ENCODE measurements around the gene SERPINB6.
"Not testable (repeated sequence)": the region's sequence is repeated elsewhere in the genome, so short reads cannot be mapped to it uniquely, and the experiment has no call there.

SERPINB6 gene

DNA sequence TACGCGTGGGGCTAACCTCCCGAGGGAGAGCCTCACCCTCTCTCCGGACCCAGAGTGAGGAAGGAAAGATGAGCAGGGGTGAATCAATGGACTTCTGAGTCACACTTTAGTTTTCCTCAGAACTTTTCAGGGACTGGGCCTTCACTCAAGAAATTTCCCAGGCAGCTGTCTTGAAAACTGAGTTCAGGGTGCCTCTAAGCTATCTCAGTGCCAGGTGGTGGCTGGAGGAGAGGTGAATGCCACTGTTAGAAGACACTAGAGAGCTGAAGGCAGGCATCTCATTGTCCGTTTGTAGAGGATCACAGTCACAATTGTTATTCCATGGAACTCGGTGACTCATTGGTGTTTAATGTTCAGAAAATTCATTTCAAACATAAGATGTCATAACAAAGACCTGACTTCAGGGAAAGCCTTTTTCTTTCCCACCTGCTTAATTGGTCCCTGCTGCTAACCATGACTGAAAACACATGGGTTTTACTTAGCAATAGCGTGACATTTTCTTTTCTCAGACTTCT is 5.3 kb upstream of the SERPINB6 start:
- no peak for DNase-seq (ENCODE audit: insufficient read length, low spot score)
- FAIRE-seq, result no peak
- TF ChIP-seq, protein P1, sequence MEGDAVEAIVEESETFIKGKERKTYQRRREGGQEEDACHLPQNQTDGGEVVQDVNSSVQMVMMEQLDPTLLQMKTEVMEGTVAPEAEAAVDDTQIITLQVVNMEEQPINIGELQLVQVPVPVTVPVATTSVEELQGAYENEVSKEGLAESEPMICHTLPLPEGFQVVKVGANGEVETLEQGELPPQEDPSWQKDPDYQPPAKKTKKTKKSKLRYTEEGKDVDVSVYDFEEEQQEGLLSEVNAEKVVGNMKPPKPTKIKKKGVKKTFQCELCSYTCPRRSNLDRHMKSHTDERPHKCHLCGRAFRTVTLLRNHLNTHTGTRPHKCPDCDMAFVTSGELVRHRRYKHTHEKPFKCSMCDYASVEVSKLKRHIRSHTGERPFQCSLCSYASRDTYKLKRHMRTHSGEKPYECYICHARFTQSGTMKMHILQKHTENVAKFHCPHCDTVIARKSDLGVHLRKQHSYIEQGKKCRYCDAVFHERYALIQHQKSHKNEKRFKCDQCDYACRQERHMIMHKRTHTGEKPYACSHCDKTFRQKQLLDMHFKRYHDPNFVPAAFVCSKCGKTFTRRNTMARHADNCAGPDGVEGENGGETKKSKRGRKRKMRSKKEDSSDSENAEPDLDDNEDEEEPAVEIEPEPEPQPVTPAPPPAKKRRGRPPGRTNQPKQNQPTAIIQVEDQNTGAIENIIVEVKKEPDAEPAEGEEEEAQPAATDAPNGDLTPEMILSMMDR (IDR thresholded peaks at IDR 0.05; ENCODE audit: insufficient read depth, missing control alignments), result no peak

DNA sequence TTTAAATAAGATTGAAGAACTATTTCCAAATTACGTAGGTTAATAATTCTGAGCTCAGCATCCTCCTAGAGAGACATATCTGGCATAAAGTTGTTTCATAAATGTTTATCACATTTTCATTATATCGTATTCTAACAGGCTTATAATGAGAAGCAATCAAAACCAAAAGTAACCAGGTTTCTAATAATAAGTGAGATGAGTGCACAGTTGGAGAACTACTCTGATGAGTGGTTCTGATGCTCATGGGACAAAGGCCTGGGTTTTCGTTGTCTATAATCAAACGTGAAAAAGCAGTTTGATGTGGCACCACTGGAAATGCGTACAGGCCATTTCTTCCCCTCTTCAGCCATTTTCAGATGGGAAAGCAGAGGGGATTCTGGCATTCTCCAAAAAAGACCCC is 4.7 kb upstream of the SERPINB6 start:
- TF ChIP-seq, protein P1 (IDR thresholded peaks at IDR 0.05; ENCODE audit: insufficient read depth, missing control alignments), result no peak
- DNase-seq (ENCODE audit: insufficient read length, low spot score), result no peak
- FAIRE-seq, result no peak

DNA sequence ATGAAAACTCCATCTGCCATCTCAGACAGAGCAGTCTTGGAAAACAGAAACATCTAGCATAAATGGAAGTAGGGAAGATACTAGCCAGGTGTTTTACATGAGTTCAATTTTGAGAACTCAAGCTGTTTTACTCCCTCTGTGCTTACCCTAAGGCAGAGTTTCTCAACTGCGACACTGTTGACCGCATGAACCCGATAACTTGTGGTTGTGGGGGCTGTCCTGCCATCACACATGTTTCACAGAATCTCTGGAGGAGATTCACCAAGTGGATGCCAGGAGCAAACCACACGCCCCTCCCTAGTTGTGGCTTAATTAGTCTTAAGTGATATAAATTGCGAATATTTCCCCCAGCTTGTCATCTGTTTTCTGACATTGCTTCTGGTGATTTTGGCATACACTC is 2.3 kb upstream of the SERPINB6 start:
- FAIRE-seq (no peak), DNase-seq (ENCODE audit: insufficient read length, low spot score) (no peak)
- TF ChIP-seq, protein P1 (IDR thresholded peaks at IDR 0.05; ENCODE audit: insufficient read depth, missing control alignments), result no peak

DNA sequence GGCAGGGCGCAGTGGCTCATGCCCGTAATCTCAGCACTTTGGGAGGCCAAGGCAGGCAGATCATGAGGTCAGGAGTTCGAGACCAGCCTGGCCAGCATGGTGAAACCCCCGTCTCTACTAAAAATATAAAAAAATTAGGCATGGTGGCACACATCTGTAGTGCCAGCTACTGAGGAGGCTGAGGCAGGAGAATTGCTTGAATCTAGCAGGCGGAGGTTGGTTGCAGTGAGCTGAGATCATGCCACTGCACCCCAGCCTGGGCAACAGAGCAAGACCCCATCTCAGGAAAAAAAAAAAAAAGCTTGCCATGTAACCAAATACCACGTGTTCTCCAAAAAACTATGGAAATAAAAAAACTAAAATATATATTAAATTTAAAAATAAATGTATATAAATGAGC is 1.8 kb upstream of the SERPINB6 start:
- not testable (repeated sequence) for DNase-seq (ENCODE audit: insufficient read length, low spot score); FAIRE-seq

DNA sequence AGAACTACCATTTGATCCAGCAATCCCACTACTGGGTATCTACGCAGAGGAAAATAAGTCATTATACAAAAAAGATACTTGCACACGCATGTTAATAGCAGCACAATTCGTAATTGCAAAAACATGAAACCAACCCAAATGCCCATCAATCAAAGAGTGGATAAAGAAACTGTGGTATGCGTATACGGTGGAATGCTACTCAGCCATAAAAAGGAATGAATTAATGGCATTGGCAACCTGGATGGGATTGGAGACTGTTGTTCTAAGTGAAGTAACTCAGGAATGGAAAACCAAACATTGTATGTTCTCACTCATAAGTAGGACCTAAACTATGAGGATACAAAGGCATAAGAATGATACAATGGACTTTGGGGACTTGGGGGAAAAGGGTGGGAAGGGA is 1.3 kb upstream of the SERPINB6 start:
- FAIRE-seq; DNase-seq (ENCODE audit: insufficient read length, low spot score): not testable (repeated sequence)

DNA sequence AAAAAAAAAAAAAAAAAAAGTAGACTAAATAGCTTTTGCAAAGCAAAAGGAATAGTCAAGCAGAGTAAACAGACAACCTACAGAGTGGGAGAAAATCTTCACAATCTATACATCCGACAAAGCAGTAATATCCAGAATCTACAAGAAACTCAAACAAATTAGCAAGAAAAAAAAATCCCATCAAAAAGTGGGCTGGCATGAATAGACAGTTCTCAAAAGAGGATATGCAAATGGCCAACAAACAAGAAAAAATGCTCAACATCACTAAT is 786 bp upstream of the SERPINB6 start:
- not testable (repeated sequence) for DNase-seq (ENCODE audit: insufficient read length, low spot score); FAIRE-seq

DNA sequence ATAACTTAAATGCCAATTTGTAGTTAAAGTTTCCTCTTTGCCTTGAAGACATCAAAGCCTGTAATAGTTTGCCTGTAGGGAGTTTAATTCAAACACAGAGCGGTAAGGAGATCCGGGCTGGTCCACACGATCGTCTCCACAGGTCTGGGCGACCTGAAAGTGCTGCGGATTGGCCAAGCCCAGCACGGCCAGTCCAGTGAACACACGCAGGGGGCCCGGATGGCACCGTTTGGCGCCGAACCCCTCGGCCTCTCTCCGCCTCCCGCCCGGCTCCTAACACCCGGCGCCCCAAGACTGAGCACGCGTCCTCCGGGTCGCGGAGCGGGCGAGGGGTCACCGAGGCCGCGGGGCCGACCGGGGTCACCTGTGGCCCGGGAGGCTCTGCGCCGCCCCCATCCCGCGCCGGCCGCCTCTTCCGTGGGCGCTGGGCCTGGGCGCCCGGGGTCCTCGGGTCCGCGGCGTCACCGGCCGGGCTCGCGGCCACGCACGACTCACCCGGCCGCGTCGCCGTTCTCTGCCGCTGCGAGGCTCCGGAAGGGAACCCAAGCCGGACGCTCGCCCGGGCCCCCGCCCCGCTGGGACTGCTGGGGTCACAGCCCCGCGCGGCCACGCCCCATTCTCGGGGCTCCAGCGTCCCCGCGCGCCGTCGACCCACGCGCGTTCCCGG is 481 bp downstream of the SERPINB6 start:
- DNase-seq (ENCODE audit: insufficient read length, low spot score), result no peak
- TF ChIP-seq, protein P1 (IDR thresholded peaks at IDR 0.05; ENCODE audit: insufficient read depth, missing control alignments), result no peak
- FAIRE-seq, result no peak

DNA sequence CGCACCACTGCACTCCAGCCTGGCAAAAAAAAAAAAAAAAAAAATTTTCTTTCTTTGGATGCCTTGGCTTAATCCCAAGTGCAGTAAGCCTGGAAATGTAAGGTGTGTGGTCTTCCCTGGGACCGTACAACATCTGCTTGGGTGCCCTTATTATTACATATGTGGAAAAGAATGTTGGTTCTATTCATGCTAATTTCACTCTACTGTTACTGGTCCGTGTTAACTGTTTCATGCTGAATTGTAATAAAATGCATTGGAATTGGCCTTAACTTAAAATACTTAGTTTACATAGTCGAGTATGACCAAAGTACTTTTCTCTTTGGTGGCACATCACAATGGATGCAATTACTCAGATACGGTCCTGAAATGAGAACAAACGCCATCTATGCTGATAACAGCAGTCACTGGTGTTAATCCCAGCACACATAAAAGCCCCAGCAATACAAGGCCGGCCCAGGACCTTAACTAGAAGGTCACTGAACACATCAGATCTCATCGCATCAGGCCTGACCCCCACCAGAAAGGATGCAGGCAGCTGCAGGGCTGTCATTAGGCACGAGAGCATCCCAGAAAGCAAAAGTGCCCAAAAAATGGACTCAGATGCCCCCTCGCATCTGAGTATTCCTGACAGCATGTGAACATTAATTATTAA is 1.2 kb downstream of the SERPINB6 start:
- DNase-seq (ENCODE audit: insufficient read length, low spot score) (no peak), FAIRE-seq (no peak)
- TF ChIP-seq, protein P1 (IDR thresholded peaks at IDR 0.05; ENCODE audit: insufficient read depth, missing control alignments), result no peak

DNA sequence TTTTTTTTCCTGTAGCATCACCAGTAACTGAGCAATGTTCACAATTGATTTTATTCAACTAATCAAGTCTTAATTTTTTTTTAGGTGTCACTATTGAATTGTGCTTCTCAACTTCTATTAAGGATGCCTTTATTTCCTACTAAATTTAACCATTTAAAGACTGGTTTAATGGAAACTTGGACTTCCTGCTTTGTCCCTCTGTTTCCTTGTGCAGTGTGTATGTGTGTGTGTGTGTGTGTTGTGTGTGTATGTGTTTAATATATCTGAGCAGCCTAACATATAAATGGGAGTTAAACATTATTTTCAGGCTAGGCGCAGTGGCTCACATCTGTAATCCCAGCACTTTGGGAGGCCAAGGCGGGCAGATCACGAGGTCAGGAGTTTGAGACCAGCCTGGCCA is 1.8 kb downstream of the SERPINB6 start:
- FAIRE-seq (no peak), DNase-seq (ENCODE audit: insufficient read length, low spot score) (no peak)
- TF ChIP-seq, protein P1 (IDR thresholded peaks at IDR 0.05; ENCODE audit: insufficient read depth, missing control alignments), result no peak

Data from D721Med (cell line).